H9 (cell line): ENCODE measurements around the gene CHMP6. TPM values are rescaled to one million over a fixed set of nuclear protein-coding genes. Genes with fewer than 3 reads are reported as not detected.

ENCODE experiments used
- DNase-seq: peaks from one replicate; pipeline ENCODE4 v3.0.0-alpha.2; 2017
- H2AFZ ChIP-seq: one replicate; pipeline ENCODE4 v1.6.1; 2013; ENCODE audit warnings: mild to moderate bottlenecking, low read length, control low read depth, moderate library complexity
- H2AK5ac ChIP-seq: 2 replicates; pipeline ENCODE4 v1.6.1; 2013; ENCODE audit warnings: low read length, control low read depth, mixed read lengths; ENCODE audit not compliant: insufficient read length
- H2BK120ac ChIP-seq: one replicate; pipeline ENCODE4 v1.6.1; 2013; ENCODE audit warnings: low read depth, mild to moderate bottlenecking, low read length, control low read depth, inconsistent platforms; ENCODE audit not compliant: poor library complexity, severe bottlenecking
- H2BK12ac ChIP-seq: 2 replicates; pipeline ENCODE4 v1.6.1; 2013; ENCODE audit warnings: low read length, control low read depth, mixed read lengths, low read depth; ENCODE audit not compliant: insufficient read length
- H2BK15ac ChIP-seq: 2 replicates; pipeline ENCODE4 v1.6.1; 2013; ENCODE audit warnings: low read depth, low read length, control low read depth
- H2BK20ac ChIP-seq: one replicate; pipeline ENCODE4 v1.6.1; 2013; ENCODE audit warnings: low read depth, mild to moderate bottlenecking, low read length, control low read depth, inconsistent platforms; ENCODE audit not compliant: poor library complexity, severe bottlenecking
- H2BK5ac ChIP-seq: 2 replicates; pipeline ENCODE4 v1.6.1; 2013; ENCODE audit warnings: low read length, control low read depth, mixed read lengths; ENCODE audit not compliant: insufficient read length
- H3K14ac ChIP-seq: 2 replicates; pipeline ENCODE4 v1.6.1; 2013; ENCODE audit warnings: low read length, control low read depth; ENCODE audit not compliant: insufficient read depth
- H3K18ac ChIP-seq: 2 replicates; pipeline ENCODE4 v1.6.1; 2013; ENCODE audit warnings: low read depth, mild to moderate bottlenecking, mixed read lengths, low read length, control low read depth; ENCODE audit not compliant: insufficient read length
- H3K23ac ChIP-seq: 2 replicates; pipeline ENCODE4 v1.6.1; 2013; ENCODE audit warnings: low read length, control low read depth, mixed read lengths, low read depth; ENCODE audit not compliant: insufficient read length
- H3K23me2 ChIP-seq: 2 replicates; pipeline ENCODE4 v1.6.1; 2013; ENCODE audit warnings: low read depth, mild to moderate bottlenecking, mixed read lengths, low read length, control low read depth; ENCODE audit not compliant: insufficient read length, poor library complexity, severe bottlenecking
- H3K27ac ChIP-seq: 2 replicates; pipeline ENCODE4 v1.5.1; 2013; ENCODE audit warnings: low read length, control low read depth, mixed read lengths, low read depth; ENCODE audit not compliant: insufficient read length
- H3K27me3 ChIP-seq: 2 replicates; pipeline ENCODE4 v1.6.1; 2013; ENCODE audit warnings: low read length, control low read depth, inconsistent platforms; ENCODE audit not compliant: insufficient read depth
- H3K4ac ChIP-seq: 2 replicates; pipeline ENCODE4 v1.6.1; 2013; ENCODE audit warnings: low read depth, mild to moderate bottlenecking, control low read depth, inconsistent platforms, low read length, moderate library complexity
- H3K4me1 ChIP-seq: 2 replicates; pipeline ENCODE4 v1.6.1; 2013; ENCODE audit warnings: low read length, control low read depth, inconsistent platforms; ENCODE audit not compliant: insufficient read depth
- H3K4me2 ChIP-seq: 2 replicates; pipeline ENCODE4 v1.6.1; 2013; ENCODE audit warnings: low read length, control low read depth, mixed read lengths; ENCODE audit not compliant: insufficient read length, insufficient read depth
- H3K56ac ChIP-seq: 2 replicates; pipeline ENCODE4 v1.6.1; 2013; ENCODE audit warnings: low read depth, mild to moderate bottlenecking, mixed read lengths, low read length, control low read depth; ENCODE audit not compliant: insufficient read length
- H3K79me1 ChIP-seq: 2 replicates; pipeline ENCODE4 v1.6.1; 2013; ENCODE audit warnings: low read depth, mild to moderate bottlenecking, moderate library complexity, low read length, control low read depth, inconsistent platforms; ENCODE audit not compliant: insufficient read depth, poor library complexity, severe bottlenecking
- H3K79me2 ChIP-seq: 2 replicates; pipeline ENCODE4 v1.6.1; 2013; ENCODE audit warnings: low read length, control low read depth, inconsistent platforms; ENCODE audit not compliant: insufficient read depth
- H3K9ac ChIP-seq: 2 replicates; pipeline ENCODE4 v1.6.1; 2013; ENCODE audit warnings: low read length, control low read depth, mixed read lengths; ENCODE audit not compliant: insufficient read length; ENCODE audit errors: extremely low read depth
- H3K9me3 ChIP-seq: one replicate; pipeline ENCODE4 v1.6.1; 2013; ENCODE audit warnings: low read depth, low read length, inconsistent platforms; ENCODE audit not compliant: control insufficient read depth
- H3T11ph ChIP-seq: one replicate; pipeline ENCODE4 v1.6.1; 2013; ENCODE audit warnings: mild to moderate bottlenecking, low read length, control low read depth, inconsistent platforms
- H4K20me1 ChIP-seq: one replicate; pipeline ENCODE4 v1.6.1; 2013; ENCODE audit not compliant: control insufficient read depth, insufficient read length, insufficient read depth
- H4K5ac ChIP-seq: 2 replicates; pipeline ENCODE4 v1.6.1; 2013; ENCODE audit warnings: low read depth, mild to moderate bottlenecking, mixed read lengths, low read length, control low read depth; ENCODE audit not compliant: insufficient read length
- H4K8ac ChIP-seq: replicated peaks from 2 replicates; pipeline ENCODE4 v1.6.1; 2013; ENCODE audit warnings: low read length, control low read depth, mixed read lengths, low read depth; ENCODE audit not compliant: insufficient read length
- H4K91ac ChIP-seq: 2 replicates; pipeline ENCODE4 v1.6.1; 2013; ENCODE audit warnings: low read depth, mild to moderate bottlenecking, moderate library complexity, mixed read lengths, low read length, control low read depth; ENCODE audit not compliant: insufficient read length
- H3K27ac Mint-ChIP-seq, 3 experiments: 2 replicates in 2 of 3; 3 replicates in 1 of 3; pipeline ENCODE4 v1.8.0; 2020 to 2021; ENCODE audit warnings: mixed read lengths in 3 of 3, mild to moderate bottlenecking in 1 of 3, moderate library complexity in 1 of 3
- H3K27me3 Mint-ChIP-seq: 2 replicates; pipeline ENCODE4 v1.8.0; 2021; ENCODE audit warnings: low read depth, mild to moderate bottlenecking, moderate library complexity, mixed read lengths
- H3K36me3 Mint-ChIP-seq, 3 experiments: 2 replicates in 2 of 3; 3 replicates in 1 of 3; pipeline ENCODE4 v1.8.0; 2020 to 2021; ENCODE audit warnings: low read depth in 3 of 3, mixed read lengths in 3 of 3; ENCODE audit not compliant: insufficient read depth in 1 of 3
- H3K4me1 Mint-ChIP-seq, 2 experiments: 2 replicates each; pipeline ENCODE4 v1.8.0; 2020; ENCODE audit warnings: mixed read lengths in 2 of 2
- H3K4me3 Mint-ChIP-seq, 2 experiments: 2 replicates in 1 of 2; 3 replicates in 1 of 2; pipeline ENCODE4 v1.8.0; 2020 to 2021; ENCODE audit warnings: mild to moderate bottlenecking in 2 of 2, mixed read lengths in 2 of 2, moderate library complexity in 1 of 2
- H3K9me3 Mint-ChIP-seq, 2 experiments: 2 replicates in 1 of 2; 3 replicates in 1 of 2; pipeline ENCODE4 v1.8.0; 2020; ENCODE audit warnings: mild to moderate bottlenecking in 2 of 2, mixed read lengths in 2 of 2, moderate library complexity in 1 of 2
- CTCF ChIP-seq: fragments of 200-600 bp; sonication (generic); conservative IDR thresholded peaks from 3 replicates; pipeline ENCODE4 v1.8.0; 2021; ENCODE audit warnings: antibody characterized with exemption, mild to moderate bottlenecking
- WGBS: extraction: QIAGEN DNeasy Blood & Tissue Kit; methylation state at CpG from one replicate; pipeline ENCODE4 v1.1.7; 2013; ENCODE audit warnings: missing lambda C conversion rate, low lambda C conversion rate, mixed read lengths; ENCODE audit not compliant: insufficient read length; ENCODE audit errors: extremely low coverage; 5-methylcytosine and 5-hydroxymethylcytosine counted together
- total RNA-seq: library from RNA; stranded (reverse); gene quantifications from 2 replicates; pipeline ENCODE4 v1.2.1, GENCODE V29; 2021

Gene CHMP6
- total RNA-seq, 1 experiment from 2014 or later: 23.4 TPM

- Histone ChIP-seq H2AFZ (no peak overlapping the region), H3K18ac (no peak overlapping the region), H3K4me2 (no peak overlapping the region), H2BK15ac (no peak overlapping the region), H3K27me3 (no peaks in the 10 kb centered on the region; the same call in 1 of the 2 replicates), H4K20me1 (no peaks in the 10 kb centered on the region), H2BK120ac (no peak overlapping the region), H3K79me2 (no peaks in the 10 kb centered on the region), H3K23ac (no peak overlapping the region), H3K9ac (no peak overlapping the region), H3K23me2 (peaks cover 4% of the 10 kb centered on the region), H3K56ac (no peak overlapping the region), H3K27ac (no peak overlapping the region), H3T11ph (no peak overlapping the region), H4K91ac (no peak overlapping the region), H4K5ac (no peak overlapping the region), H3K14ac (no peak overlapping the region), H2BK20ac (no peak overlapping the region), H3K4me1 (no peaks in the 10 kb centered on the region), H2BK5ac (no peak overlapping the region), H3K9me3 (no peaks in the 10 kb centered on the region), H3K79me1 (no peaks in the 10 kb centered on the region), H2AK5ac (no peak overlapping the region), H2BK12ac (no peak overlapping the region), H3K4ac (no peak overlapping the region), H4K8ac (no peak overlapping the region)
- Mint-ChIP-seq H3K4me1 (peaks cover 9 to 13% of the 10 kb centered on the region in 2 experiments), H3K4me3 (no peak overlapping the region), H3K27me3 (peaks cover 32% of the 10 kb centered on the region), H3K9me3 (peaks cover 0 to 1% of the 10 kb centered on the region in 2 experiments; a peak in 2 of 5 replicates), H3K27ac (peak overlapping the region in 1 of 3 experiments; percentile 68; a peak in 1 of 7 replicates), H3K36me3 (peaks cover 5 to 23% (median 20%) of the 10 kb centered on the region in 3 experiments; a peak in 5 of 7 replicates)
- no CpG with 5 or more reads among the region's 40 CpGs for WGBS
- DNase-seq: peak; percentile 34
- TF ChIP-seq CTCF: no peak; the same call in 2 of the 3 replicates
Measured at GRCh38 chr17:80999536-81000333, 8.1 kb downstream of the CHMP6 start.
